Measurements from ENCODE around the gene PARD3.

GRCh38 chr10:34334908-34335307, 480.2 kb downstream of the PARD3 start:
- no peak for TF ChIP-seq EZH2phosphoT487 (IDR thresholded peaks at IDR 0.05; ENCODE audit: borderline replicate concordance)
- no peak for TF ChIP-seq CTCF (conservative IDR thresholded peaks at IDR 0.05; ENCODE audit: low read length)

Data from Loucy (cell line).